PFSK-1 (cell line): ENCODE data around the gene NXF1.

ENCODE experiments used
- POLR2AphosphoS5 ChIP-seq: IDR thresholded peaks from 2 replicates; pipeline ENCODE4 v1.6.1; 2012; ENCODE audit warnings: low read depth, mild to moderate bottlenecking, control low read depth, low read length, moderate library complexity
- SIN3A ChIP-seq: IDR thresholded peaks from 2 replicates; pipeline ENCODE4 v1.6.1; 2012; ENCODE audit warnings: mild to moderate bottlenecking, low read length, moderate library complexity, borderline replicate concordance; ENCODE audit not compliant: insufficient read depth
- TAF1 ChIP-seq: IDR thresholded peaks from 2 replicates; pipeline ENCODE4 v1.6.1; 2012; ENCODE audit warnings: low read length, control low read depth, borderline replicate concordance; ENCODE audit not compliant: insufficient read depth
- TF ChIP-seq, protein P1 (sequence below), 2 experiments: IDR thresholded peaks; 2 replicates each; pipeline versions ENCODE4 v1.6.1 to v1.8.0; 2011 to 2012; ENCODE audit warnings: low read depth in 2 of 2, low read length in 2 of 2, control low read depth in 1 of 2, inconsistent platforms in 1 of 2, mild to moderate bottlenecking in 1 of 2, moderate library complexity in 1 of 2; ENCODE audit not compliant: insufficient read depth in 1 of 2

GRCh38 chr11:62851807-62852522, 46.7 kb upstream of the NXF1 start:
- TF ChIP-seq POLR2AphosphoS5 (peak; percentile 68), SIN3A (no peak), TAF1 (no peak)
- TF ChIP-seq, protein P1, sequence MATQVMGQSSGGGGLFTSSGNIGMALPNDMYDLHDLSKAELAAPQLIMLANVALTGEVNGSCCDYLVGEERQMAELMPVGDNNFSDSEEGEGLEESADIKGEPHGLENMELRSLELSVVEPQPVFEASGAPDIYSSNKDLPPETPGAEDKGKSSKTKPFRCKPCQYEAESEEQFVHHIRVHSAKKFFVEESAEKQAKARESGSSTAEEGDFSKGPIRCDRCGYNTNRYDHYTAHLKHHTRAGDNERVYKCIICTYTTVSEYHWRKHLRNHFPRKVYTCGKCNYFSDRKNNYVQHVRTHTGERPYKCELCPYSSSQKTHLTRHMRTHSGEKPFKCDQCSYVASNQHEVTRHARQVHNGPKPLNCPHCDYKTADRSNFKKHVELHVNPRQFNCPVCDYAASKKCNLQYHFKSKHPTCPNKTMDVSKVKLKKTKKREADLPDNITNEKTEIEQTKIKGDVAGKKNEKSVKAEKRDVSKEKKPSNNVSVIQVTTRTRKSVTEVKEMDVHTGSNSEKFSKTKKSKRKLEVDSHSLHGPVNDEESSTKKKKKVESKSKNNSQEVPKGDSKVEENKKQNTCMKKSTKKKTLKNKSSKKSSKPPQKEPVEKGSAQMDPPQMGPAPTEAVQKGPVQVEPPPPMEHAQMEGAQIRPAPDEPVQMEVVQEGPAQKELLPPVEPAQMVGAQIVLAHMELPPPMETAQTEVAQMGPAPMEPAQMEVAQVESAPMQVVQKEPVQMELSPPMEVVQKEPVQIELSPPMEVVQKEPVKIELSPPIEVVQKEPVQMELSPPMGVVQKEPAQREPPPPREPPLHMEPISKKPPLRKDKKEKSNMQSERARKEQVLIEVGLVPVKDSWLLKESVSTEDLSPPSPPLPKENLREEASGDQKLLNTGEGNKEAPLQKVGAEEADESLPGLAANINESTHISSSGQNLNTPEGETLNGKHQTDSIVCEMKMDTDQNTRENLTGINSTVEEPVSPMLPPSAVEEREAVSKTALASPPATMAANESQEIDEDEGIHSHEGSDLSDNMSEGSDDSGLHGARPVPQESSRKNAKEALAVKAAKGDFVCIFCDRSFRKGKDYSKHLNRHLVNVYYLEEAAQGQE (IDR thresholded peaks at IDR 0.05; ENCODE audit: insufficient read depth in 1 of 2, low read depth in 2 of 2, low read length in 2 of 2): no peak
